GM18526 (cell line): Measurements from ENCODE around the gene NOXA1.

ENCODE experiments used
- POLR2A ChIP-seq: IDR thresholded peaks from 3 replicates; pipeline ENCODE4 v1.6.1; 2011; ENCODE audit not compliant: insufficient read length; ENCODE audit errors: extremely low read depth

The NOXA1 gene

GRCh38 chr9:137429974-137430722 lies 7.0 kb downstream of the NOXA1 start:
- no peak for TF ChIP-seq POLR2A

- no peak for TF ChIP-seq POLR2A
These were observed 7.7 kb downstream of the NOXA1 start for GRCh38 chr9:137430723-137431415.

GRCh38 chr9:137431416-137431931 lies 8.3 kb downstream of the NOXA1 start:
- TF ChIP-seq POLR2A, result no peak

GRCh38 chr9:137432687-137433348 lies 9.6 kb downstream of the NOXA1 start:
- TF ChIP-seq POLR2A, result no peak

- no peak for TF ChIP-seq POLR2A
These were observed 10.2 kb downstream of the NOXA1 start for GRCh38 chr9:137433349-137433915.

- no peak for TF ChIP-seq POLR2A
These were observed 10.8 kb downstream of the NOXA1 start for GRCh38 chr9:137433916-137434431.

- no peak for TF ChIP-seq POLR2A
These were observed 11.5 kb downstream of the NOXA1 start for GRCh38 chr9:137434498-137435380.

GRCh38 chr9:137435381-137435891 lies 12.2 kb downstream of the NOXA1 start:
- TF ChIP-seq POLR2A, result no peak

- TF ChIP-seq POLR2A, result no peak
These were observed 13.0 kb downstream of the NOXA1 start for GRCh38 chr9:137435980-137436760.

GRCh38 chr9:137436761-137437600 lies 13.8 kb downstream of the NOXA1 start:
- TF ChIP-seq POLR2A, result no peak

- TF ChIP-seq POLR2A, result no peak
These were observed 14.7 kb downstream of the NOXA1 start for GRCh38 chr9:137437691-137438590.
